ENCODE data around the gene FFAR4.

GRCh38 chr10:93603023-93603422 is 36.6 kb downstream of the FFAR4 start:
- TF ChIP-seq CTCF (IDR thresholded peaks at IDR 0.05) = no peak
- no peak for TF ChIP-seq POLR2AphosphoS5 (IDR thresholded peaks at IDR 0.05)
- no peak for TF ChIP-seq POLR2A (IDR thresholded peaks at IDR 0.05; ENCODE audit: low read depth)

All from esophagus muscularis mucosa (tissue), 3 donors.